NK-92 (cell line): Measurements from ENCODE around the gene CAMKMT.

Experiments used
- DNase-seq: peaks from one replicate; lab custom pipeline; 2025; ENCODE audit not compliant: unreplicated experiment; lab: John Stamatoyannopoulos, UW

The CAMKMT gene

DNA sequence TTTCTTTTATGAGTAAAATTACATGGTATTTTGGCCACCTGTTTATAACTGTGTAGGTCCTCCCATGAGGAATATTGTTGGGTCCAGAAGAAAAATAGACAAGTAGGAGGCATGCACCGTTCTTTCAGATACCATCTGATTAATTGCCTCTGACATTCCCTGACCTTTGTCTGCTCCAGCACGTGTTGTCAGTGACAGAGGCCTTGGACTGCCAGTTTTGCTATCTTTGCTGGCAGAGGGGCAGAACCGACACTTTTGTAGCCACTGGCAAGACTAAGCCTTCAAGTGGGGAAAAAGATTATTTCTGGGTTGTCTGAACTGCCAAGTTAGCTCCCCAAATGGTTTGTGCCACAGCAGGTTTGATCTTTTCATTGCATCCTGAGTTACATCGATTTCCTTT is 276.9 kb downstream of the CAMKMT start:
- no peak for DNase-seq

DNA sequence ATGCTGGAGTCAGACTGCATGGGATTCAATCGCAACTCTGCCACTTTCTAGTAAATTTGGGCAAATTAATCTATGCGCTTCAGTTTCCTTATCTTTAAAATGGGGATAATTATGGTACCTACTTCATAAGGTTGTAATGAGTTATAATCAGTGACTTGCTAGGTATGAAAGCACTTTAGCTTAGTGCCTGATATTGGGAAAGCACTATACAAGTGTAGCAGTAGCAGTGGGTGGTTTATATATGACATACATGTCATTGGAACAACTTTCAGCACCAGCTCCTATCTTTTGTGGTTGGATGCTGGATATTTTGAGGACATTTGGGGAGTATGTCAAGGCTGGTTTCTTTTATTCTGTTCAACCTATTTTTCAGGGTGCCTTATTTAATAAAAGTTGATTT is 277.7 kb downstream of the CAMKMT start:
- no peak for DNase-seq

DNA sequence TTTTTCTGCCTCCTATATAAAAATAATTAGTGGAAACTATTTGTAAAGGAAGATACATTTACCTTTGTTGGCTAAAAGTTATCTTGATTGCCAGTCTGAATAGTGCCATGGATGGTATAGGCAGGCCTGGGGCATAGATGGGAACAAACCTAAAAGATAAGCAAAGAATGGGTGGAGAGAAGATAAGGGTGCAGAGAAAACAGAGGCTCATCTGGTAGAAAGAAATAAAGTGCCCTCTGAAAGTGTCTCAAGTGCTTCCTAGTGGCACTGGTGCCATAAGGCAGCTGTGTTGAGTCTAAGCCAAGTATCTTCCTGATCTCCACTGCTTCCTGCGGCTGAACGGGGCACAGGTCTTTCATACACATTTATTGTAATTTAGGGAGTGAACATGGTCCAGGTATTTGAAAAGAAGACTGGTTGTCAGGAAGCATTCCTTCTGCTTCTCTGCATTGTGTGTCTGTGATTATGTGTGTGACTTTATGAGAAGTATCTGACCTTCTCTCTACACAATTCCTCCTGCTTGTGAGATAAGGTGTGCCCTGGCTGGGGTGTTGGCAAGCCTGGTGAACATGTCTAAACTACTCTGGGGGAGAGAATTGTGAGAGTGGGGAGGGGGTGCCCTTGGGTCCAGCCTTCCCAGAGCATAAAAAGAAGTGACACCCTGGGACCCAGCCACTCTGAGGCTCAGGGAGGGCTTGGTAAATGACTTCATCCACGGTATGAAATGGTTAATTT is 280.5 kb downstream of the CAMKMT start:
- no peak for DNase-seq

DNA sequence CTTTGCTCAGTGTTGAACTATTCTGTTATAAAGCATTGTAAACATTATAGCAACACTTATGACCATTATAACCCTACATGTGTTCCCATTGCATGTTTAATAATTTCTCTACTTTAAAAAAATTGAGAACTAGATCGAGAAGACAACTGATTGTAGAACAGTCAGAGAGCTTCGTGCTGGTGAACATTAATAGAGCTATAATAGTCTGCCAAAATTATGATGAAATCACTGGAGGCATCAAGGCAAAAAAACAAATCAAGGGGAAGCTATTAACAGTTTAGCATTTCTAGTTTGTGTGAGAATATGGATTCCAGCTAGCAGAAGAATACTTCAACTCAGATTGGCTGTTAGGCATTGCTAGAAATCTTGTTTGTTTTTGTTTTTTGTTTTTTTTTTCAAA is 284.2 kb downstream of the CAMKMT start:
- no peak for DNase-seq

DNA sequence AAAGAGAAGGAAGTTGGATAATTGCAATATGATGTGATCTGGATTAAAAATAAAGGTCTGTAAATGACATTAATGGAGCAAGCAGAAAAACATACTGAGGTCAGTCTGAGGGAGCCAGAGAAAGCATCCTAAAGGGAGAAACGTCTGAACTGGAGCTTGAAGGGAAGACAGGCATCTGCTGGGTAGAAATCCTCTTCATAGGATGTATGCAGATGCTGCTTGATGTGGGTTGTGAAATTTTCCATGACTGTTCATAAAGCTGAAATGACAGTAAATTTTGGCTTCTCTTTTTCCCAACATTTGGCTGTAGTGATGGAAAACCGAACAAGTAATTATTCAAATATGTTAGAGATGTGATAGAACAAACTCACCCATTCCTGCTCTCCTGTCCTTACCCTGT is 287.6 kb downstream of the CAMKMT start:
- no peak for DNase-seq

- no peak for DNase-seq
These were observed 289.0 kb downstream of the CAMKMT start for GRCh38 chr2:44650796-44651195.

GRCh38 chr2:44651974-44652373 is 290.2 kb downstream of the CAMKMT start:
- no peak for DNase-seq

DNA sequence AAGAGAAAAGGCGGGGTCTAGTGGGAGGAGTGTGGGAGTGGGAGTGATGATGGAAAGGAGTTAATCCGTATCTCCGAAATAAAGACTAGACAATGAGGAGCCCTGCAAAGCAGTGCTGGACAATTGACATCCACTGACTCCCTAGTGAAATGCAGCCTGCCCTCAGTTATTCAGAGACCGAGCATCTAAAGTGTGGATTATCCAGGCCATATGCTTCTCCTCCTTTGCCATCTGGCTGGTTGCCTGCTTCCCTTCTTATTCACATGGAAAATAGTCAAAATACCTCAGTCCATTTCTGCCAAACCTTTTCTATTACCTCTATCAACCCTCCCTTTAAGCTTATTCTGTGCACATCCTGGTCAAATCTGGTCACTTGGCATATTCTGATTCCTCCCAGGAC is 291.0 kb downstream of the CAMKMT start:
- no peak for DNase-seq

DNA sequence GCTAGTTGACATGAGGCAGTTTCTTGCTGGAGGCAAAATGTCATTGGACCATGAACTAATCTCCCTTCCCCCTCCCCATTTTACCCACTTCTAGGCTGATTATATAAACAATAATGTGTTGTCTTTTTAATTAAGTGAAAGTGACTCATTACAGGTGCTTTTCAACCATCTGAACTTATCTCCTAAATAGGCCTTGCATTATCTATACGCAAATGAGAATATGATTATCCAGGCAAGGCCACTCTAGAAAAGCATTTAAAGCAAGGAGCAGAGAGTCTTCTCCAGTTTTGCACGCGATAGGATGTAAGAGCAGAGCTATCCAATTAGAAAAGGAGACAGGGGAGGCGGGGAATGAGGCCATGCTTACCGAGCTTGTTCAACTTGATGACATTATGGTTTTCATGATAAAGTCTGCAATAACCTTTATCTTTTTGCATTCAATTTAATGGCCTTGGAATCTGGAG is 293.7 kb downstream of the CAMKMT start:
- no peak for DNase-seq

GRCh38 chr2:44656460-44656859 is 294.7 kb downstream of the CAMKMT start:
- DNase-seq, result no peak

DNA sequence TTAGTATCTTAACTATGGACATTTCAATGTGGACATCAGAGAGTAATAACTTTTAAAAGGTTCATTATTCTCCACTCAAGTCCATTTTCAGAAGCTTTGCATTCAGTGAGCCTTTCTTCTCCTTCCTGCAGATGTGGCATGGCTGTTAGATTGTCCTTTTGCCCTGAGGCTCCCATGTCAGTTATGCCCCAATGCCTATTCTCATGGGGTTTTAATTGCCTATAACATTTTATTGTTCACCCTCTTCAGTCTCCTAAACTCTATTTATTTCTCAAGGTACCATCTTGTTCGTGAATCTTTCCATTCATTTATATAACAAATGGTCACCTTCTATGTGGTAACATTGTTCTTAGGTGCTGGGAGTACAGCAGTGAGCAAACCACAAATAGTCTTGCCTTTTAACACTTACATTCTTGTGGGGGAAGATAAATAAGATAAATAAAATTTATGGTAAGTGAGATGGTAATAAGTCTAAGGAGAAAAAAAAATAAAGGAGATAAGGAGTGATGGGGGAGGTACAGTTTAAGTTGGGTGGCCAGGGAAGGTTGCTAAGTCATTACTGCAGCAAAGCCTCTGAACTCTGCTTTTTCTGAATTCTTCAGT is 301.8 kb downstream of the CAMKMT start:
- no peak for DNase-seq

DNA sequence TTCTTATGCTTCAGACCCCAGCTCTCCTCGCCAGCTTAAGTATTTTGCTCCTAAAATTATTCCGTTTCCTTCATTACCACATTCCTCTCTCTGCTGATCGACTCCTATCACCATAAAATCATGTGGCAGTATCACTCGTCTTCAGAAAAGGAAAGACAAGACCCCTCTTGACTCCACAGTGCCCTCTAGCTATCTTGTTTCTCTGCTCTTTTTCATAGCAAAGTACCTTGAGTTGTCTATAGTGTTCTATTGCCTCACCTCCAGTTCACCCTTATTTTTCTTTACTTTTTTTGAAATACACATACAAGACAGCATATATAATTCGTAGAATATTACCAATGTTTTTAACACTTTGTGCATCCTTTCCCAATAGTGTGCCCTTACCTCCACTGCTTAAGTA is 306.6 kb downstream of the CAMKMT start:
- DNase-seq, result no peak

DNA sequence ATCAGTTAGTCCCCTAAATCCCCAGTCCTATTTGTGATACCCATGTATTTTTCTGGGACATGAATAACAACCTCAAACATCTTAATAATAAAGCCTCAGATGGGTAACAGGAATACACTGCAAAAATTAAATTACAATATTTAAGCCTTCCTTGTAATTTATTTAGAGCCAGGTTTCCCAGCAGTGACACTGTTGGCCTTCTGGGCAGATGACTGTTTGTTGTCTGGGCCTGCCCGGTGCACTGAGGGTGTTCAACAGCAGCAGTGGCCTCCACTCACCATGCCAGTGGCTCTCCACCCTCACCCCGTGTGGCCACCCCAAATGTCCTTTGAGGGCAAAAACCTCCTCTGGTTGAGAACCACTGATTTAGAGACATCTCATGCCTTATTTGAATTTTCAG is 309.5 kb downstream of the CAMKMT start:
- no peak for DNase-seq

DNA sequence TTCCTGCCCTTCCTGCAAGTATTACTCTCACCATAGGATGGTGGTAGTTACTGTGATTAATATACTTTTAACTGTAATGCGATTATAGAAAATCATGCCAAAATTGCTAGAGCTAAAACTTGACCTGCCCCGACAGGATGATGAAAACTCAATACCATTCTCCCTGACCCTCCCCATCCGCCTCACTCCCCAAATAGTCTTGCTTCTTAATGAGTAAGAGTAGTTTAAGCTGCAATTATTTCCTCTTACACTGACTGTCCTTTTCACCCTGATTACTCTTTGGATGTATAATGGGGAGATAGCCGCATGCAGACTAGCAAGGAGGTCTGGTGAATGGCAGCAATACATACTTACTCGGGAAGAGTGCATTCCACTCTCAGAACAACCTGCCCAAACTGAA is 310.2 kb downstream of the CAMKMT start:
- DNase-seq, result no peak

GRCh38 chr2:44672431-44672830 is 310.7 kb downstream of the CAMKMT start:
- no peak for DNase-seq

DNA sequence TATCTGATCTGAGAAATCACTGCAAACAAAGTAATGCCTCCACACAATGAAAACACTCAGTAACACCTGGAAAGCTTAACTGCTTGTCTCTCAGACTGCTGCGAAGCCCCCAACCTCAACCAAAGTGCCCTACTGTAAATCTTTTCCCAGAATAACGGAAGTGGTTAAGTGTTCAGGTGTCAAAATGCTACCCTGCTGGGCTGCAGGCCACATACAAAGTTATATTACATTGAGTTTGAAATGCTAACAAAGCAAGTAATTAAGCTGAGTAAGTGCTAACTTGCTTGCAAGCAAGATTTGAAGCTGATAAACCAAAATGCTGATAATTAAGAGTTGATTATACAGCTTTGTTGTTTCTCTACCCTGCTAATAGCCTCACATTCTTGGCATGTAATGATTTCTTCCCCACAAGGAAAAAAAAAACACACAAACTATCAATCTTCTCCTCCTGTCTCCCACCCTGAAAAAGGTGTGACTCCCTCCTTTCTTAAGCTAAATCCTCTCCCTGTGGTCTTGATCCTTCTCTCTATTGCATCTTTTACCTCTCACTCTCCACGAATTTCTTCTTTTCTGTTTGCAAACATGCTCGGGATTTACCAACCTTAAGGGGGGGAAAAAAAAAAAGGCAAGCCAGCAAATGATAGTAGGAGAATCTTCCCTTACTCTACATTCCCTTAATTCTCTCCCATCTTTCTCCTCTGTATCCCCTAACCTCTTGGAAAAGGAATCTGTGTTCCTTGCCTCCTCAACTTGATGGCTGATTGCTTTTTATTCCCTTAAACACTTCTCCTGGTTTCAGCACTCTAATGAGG is 312.9 kb downstream of the CAMKMT start:
- no peak for DNase-seq

- DNase-seq, result no peak
These were observed 314.6 kb downstream of the CAMKMT start for GRCh38 chr2:44676379-44676778.

DNA sequence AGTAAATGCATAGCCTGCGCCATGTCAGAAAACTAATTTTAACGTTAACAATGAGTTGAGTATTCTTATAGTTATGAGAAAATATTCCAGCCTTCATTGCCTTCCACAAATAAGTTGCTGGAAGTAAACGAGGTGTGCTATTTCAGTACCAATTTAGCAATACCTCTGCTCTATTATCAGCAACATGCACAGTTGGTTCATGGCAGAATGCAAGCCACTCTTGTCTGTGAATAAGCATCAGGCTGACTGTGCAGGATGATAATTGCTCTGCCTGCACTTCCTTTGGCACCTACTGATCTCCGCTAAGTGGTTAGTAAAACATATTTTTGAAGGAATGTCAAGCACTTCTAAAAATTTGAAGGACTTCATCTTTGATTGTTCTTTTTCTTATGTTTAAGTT is 317.8 kb downstream of the CAMKMT start:
- no peak for DNase-seq

GRCh38 chr2:44679990-44680389 is 318.2 kb downstream of the CAMKMT start:
- DNase-seq, result no peak

DNA sequence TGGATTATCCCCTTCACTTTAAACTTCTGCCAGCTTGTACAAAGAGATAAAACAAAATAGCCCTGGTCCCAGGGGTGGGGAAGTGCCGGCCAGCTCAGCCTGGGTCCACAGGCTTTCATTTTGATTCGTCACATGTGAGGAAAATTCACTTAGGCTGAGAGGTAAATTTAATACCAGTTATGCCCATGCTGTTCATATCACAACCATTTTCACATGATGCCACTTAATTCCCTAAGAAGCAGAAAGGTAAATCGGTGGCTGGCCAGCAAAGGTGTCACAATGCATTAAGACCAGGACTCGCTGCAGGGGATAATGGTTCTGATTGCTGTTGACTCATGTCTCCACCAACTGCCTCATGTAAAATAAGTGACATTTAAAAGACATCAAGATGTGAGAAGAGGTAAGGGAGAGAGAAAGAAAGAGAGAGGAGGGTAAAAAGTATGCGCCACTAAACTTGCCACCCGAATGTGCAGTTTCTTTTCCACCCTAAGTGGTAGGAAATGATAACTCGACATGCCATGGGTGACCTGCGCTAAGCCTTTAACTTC is 318.8 kb downstream of the CAMKMT start:
- no peak for DNase-seq

GRCh38 chr2:44680983-44681531 is 319.3 kb downstream of the CAMKMT start:
- no peak for DNase-seq
